B cell (primary cell): ENCODE measurements around the gene CYP26B1. TPM values are rescaled to one million over a fixed set of nuclear protein-coding genes. Genes with fewer than 3 reads are reported as not detected.

ENCODE experiments used
- ATAC-seq: fragments of 200-7000 bp; cut with Tn5 transposase; one replicate; pipeline ENCODE4 v1.10.0; 2021; ENCODE audit warnings: low read depth, mild to moderate bottlenecking, moderate number of reproducible peaks, moderate library complexity
- CTCF ChIA-PET: fragments of 350-600 bp; sonication (Branson Sonifier 250); formaldehyde crosslinking; loops from one replicate; lab custom pipeline; 2021; ENCODE audit warnings: antibody characterized with exemption, inconsistent platforms; lab: Charles Lee
- POLR2A ChIA-PET: fragments of 350-600 bp; sonication (Branson Sonifier 250); formaldehyde crosslinking; loops from one replicate; lab custom pipeline; 2021; ENCODE audit warnings: antibody characterized with exemption; lab: Charles Lee
- DNase-seq: peaks from one replicate; pipeline ENCODE4 v3.0.0; 2013
- H2AFZ ChIP-seq: 2 replicates; pipeline ENCODE4 v1.6.1; 2012; ENCODE audit warnings: mild to moderate bottlenecking, low read depth, low read length; ENCODE audit not compliant: insufficient read depth, poor library complexity, severe bottlenecking
- H3K27ac ChIP-seq, 2 donors: 1 replicate in 1 of 2; 2 replicates in 1 of 2; pipeline ENCODE4 v1.5.1; 2012 to 2013; ENCODE audit warnings: low read length in 2 of 2, mild to moderate bottlenecking in 2 of 2, moderate library complexity in 1 of 2
- H3K27me3 ChIP-seq, 4 experiments: fragments of 200-600 bp in 1 of 4; sonication (generic) in 1 of 4; replicated peaks in 1 of 4; 1 replicate in 2 of 4; 2 replicates in 2 of 4; pipeline versions ENCODE4 v1.6.1 to v1.7.0; 2013 to 2016; ENCODE audit warnings: low read length in 3 of 4, mild to moderate bottlenecking in 2 of 4, mixed read lengths in 1 of 4, moderate library complexity in 1 of 4; ENCODE audit not compliant: insufficient read depth in 4 of 4, control insufficient read depth in 3 of 4; ENCODE audit errors: control extremely low read depth in 1 of 4
- H3K36me3 ChIP-seq, 2 experiments: replicated peaks in 1 of 2; 1 replicate in 1 of 2; 2 replicates in 1 of 2; pipeline versions ENCODE4 v1.6.1 to v1.7.1; 2013; ENCODE audit warnings: low read length in 1 of 2; ENCODE audit not compliant: insufficient read depth in 2 of 2, control insufficient read depth in 1 of 2; ENCODE audit errors: control extremely low read depth in 1 of 2, extremely low read depth in 1 of 2
- H3K4me1 ChIP-seq, 2 donors: fragments of 200-600 bp in 1 of 2; sonication (generic) in 1 of 2; 1 replicate in 1 of 2; 2 replicates in 1 of 2; pipeline versions ENCODE4 v1.5.1 to v1.6.1; 2013 to 2017; ENCODE audit warnings: low read length in 2 of 2; ENCODE audit not compliant: control insufficient read depth in 2 of 2, insufficient read depth in 2 of 2
- H3K4me2 ChIP-seq: replicated peaks from 2 replicates; pipeline ENCODE3; 2012; ENCODE audit warnings: mild to moderate bottlenecking, low read depth, low read length; ENCODE audit not compliant: poor library complexity, severe bottlenecking
- H3K4me3 ChIP-seq, 5 experiments: fragments of 200-600 bp in 1 of 5; sonication (generic) in 1 of 5; 1 replicate in 3 of 5; 2 replicates in 2 of 5; pipeline versions ENCODE4 v1.5.1 to v1.7.0; 2011 to 2016; ENCODE audit warnings: low read length in 4 of 5, mild to moderate bottlenecking in 4 of 5, low read depth in 2 of 5, control low read depth in 1 of 5, moderate library complexity in 1 of 5; ENCODE audit not compliant: insufficient read depth in 1 of 5; ENCODE audit errors: control extremely low read depth in 1 of 5, extremely low read depth in 1 of 5
- H3K79me2 ChIP-seq: fragments of 200-600 bp; sonication (generic); one replicate; pipeline ENCODE4 v1.6.0; 2016; ENCODE audit warnings: low read length; ENCODE audit not compliant: control insufficient read depth, insufficient read depth
- H3K9ac ChIP-seq: fragments of 200-600 bp; sonication (generic); 2 replicates; pipeline ENCODE4 v1.6.1; 2017; ENCODE audit warnings: mild to moderate bottlenecking, low read length, moderate library complexity
- H3K9me3 ChIP-seq, 3 donors: one replicate each; pipeline versions ENCODE4 v1.6.1 to v1.7.1; 2013; ENCODE audit warnings: low read length in 2 of 3; ENCODE audit not compliant: control insufficient read depth in 2 of 3, insufficient read depth in 1 of 3; ENCODE audit errors: control extremely low read depth in 1 of 3
- H4K20me1 ChIP-seq: 2 replicates; pipeline ENCODE4 v1.6.0; 2012; ENCODE audit warnings: mild to moderate bottlenecking, low read length; ENCODE audit not compliant: insufficient read depth, control insufficient read depth, poor library complexity, severe bottlenecking
- H3K27ac Mint-ChIP-seq: one replicate; pipeline ENCODE4 v1.8.0; 2021; ENCODE audit warnings: mixed read lengths
- H3K27me3 Mint-ChIP-seq: one replicate; pipeline ENCODE4 v1.8.0; 2021; ENCODE audit warnings: mixed read lengths
- H3K4me1 Mint-ChIP-seq: one replicate; pipeline ENCODE4 v1.8.0; 2021; ENCODE audit warnings: mixed read lengths
- H3K4me3 Mint-ChIP-seq: one replicate; pipeline ENCODE4 v1.8.0; 2021; ENCODE audit warnings: mixed read lengths
- H3K9me3 Mint-ChIP-seq: one replicate; pipeline ENCODE4 v1.8.0; 2022; ENCODE audit warnings: mixed read lengths; ENCODE audit not compliant: insufficient read depth
- EZH2 ChIP-seq: IDR thresholded peaks from 2 replicates; pipeline ENCODE4 v1.6.1; 2012; ENCODE audit warnings: borderline replicate concordance, low read depth, mild to moderate bottlenecking, moderate library complexity, low read length; ENCODE audit not compliant: insufficient read depth, poor library complexity, severe bottlenecking
- WGBS: methylation state at CpG from one replicate; pipeline ENCODE4 v1.1.5; 2013; ENCODE audit warnings: missing lambda C conversion rate; ENCODE audit not compliant: insufficient coverage; 5-methylcytosine and 5-hydroxymethylcytosine counted together
- intact Hi-C: fragments of 100-400 bp; cut with micrococcal nuclease; formaldehyde crosslinking; loops from one replicate; pipeline ENCODE4 v1.10.0; 2022
- polyA plus RNA-seq: library from polyadenylated mRNA; depleted of rRNA; stranded (reverse); fragments of >200 nt; gene quantifications from 2 replicates; pipeline ENCODE4 v1.2.3, GENCODE V29; 2012
- total RNA-seq, 2 donors: library from RNA; stranded (reverse); fragments of 120-200 nt in 1 of 2; gene quantifications; 1 replicate in 1 of 2; 2 replicates in 1 of 2; pipeline versions ENCODE4 v1.2.3 to v1.2.4, GENCODE V29; 2013 to 2022
- TF ChIP-seq, protein P1 (sequence below): fragments of 200-600 bp; IDR thresholded peaks from one replicate; pipeline ENCODE4 v1.8.0; 2022; ENCODE audit warnings: antibody characterized with exemption, mild to moderate bottlenecking

CYP26B1 gene
- total and polyA plus RNA-seq, 2 donors (not counting 1 experiment from before 2014, with no cell fraction given) = not detected

DNA sequence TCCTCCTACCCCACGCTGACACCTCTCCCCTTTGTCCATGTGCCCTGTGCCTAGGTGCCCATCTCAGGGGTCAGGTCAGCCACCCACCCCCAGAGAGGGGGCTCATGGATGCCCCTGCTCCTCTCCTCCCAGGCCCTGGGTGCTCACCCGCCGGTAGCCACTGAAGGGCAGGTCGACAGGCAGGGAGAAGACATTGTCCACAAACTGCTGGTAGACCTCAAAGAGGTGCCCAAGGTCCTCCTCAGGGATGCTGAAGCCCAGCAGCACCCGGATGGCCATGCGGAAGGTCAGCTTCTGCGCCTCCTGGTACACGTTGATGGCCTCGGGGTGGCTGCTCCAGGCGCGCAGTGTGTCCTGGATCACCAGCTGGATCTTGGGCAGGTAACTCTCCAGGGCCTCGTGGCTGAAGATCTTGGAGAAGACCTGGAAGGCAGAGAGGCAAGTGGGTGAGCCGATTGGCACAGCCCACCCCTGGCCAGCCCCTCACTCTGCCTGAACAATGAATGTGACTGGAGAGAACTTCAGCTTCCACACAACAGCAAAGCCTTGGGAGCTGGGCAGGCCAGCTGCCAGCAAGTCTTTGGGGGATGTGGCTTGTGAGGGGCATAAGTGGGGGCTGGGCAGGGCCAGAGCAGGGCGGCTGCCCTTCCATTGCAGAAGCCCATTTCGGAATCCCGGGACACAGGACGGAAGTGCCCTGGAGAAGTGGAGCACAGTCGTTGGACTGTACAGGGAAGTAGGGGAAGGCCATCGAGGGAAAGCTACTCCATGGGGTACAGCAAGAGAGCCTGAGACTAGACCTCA lies 12.5 kb downstream of the CYP26B1 start:
- Histone ChIP-seq H3K36me3 (no peaks in the 10 kb centered on the region), H3K4me2 (no peak overlapping the region), H3K79me2 (no peaks in the 10 kb centered on the region), H3K4me1 (no peaks in the 10 kb centered on the region), H4K20me1 (no peaks in the 10 kb centered on the region), H3K9me3 (peaks cover 0 to 9% (median 0%) of the 10 kb centered on the region in 3 donors), H3K27me3 (no peaks in the 10 kb centered on the region), H3K9ac (no peak overlapping the region), H2AFZ (no peak overlapping the region), H3K27ac (no peak overlapping the region), H3K4me3 (no peak overlapping the region)
- TF ChIP-seq EZH2 = no peak
- TF ChIP-seq, protein P1, sequence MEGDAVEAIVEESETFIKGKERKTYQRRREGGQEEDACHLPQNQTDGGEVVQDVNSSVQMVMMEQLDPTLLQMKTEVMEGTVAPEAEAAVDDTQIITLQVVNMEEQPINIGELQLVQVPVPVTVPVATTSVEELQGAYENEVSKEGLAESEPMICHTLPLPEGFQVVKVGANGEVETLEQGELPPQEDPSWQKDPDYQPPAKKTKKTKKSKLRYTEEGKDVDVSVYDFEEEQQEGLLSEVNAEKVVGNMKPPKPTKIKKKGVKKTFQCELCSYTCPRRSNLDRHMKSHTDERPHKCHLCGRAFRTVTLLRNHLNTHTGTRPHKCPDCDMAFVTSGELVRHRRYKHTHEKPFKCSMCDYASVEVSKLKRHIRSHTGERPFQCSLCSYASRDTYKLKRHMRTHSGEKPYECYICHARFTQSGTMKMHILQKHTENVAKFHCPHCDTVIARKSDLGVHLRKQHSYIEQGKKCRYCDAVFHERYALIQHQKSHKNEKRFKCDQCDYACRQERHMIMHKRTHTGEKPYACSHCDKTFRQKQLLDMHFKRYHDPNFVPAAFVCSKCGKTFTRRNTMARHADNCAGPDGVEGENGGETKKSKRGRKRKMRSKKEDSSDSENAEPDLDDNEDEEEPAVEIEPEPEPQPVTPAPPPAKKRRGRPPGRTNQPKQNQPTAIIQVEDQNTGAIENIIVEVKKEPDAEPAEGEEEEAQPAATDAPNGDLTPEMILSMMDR = no peak
- POLR2A ChIA-PET = no interaction called here
- 86% methylated on average over 18 of the region's 19 CpGs for WGBS
- CTCF ChIA-PET = interaction anchor here (0.6 to 2.3 kb wide), 2 partner anchors 15 to 74 kb away, joined by 3 to 7 read pairs; no protein-coding TSS in a partner anchor
- intact Hi-C loops = no loop called here
- DNase-seq (no peak), ATAC-seq (no peak)
- Mint-ChIP-seq H3K27me3 (peaks cover 2% of the 10 kb centered on the region), H3K27ac (no peak overlapping the region), H3K4me3 (no peak overlapping the region), H3K4me1 (no peaks in the 10 kb centered on the region), H3K9me3 (no peaks in the 10 kb centered on the region)

DNA sequence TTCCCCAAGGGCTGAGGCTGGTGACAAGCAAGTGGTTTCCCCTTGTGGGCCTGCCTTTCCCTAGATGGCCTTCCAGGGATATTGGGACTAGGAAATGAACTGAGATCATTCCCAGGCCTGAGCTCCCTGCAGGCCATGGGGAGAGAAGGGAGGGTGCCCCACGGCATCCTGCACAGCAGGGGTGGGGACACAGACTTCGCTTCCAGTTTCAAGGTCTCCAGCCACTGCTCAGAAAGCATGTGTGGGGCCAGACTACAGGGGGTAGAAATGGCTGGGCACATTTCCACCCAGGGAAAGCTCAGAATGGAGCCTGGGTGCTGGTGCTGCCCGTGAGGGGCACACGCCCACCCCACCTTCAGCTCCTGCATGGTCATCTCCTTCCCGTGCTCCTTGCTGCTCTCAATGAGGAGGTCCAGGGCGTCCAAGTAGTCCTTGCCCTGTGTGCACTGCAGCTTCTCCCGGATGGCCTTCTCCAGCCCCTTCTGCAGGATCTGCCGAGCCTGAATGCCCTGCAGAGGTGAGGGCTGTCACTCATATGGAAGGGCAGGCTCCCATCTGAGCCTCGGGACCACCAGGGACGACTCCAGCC lies 13.2 kb downstream of the CYP26B1 start:
- H3K36me3 ChIP-seq = no peaks in the 10 kb centered on the region
- no peak overlapping the region for H3K4me3 Mint-ChIP-seq
- H4K20me1 ChIP-seq = no peaks in the 10 kb centered on the region
- no peaks in the 10 kb centered on the region for H3K9me3 Mint-ChIP-seq
- DNase-seq (no peak), ATAC-seq (no peak)
- 90% methylated on average over 10 of the region's 10 CpGs for WGBS
- no peak overlapping the region for H3K4me2 ChIP-seq
- ChIA-PET CTCF (no interaction called here), POLR2A (no interaction called here)
- peaks cover 5% of the 10 kb centered on the region for H3K27me3 Mint-ChIP-seq
- no peak overlapping the region for H2AFZ ChIP-seq
- H3K27ac Mint-ChIP-seq = no peak overlapping the region
- no peak overlapping the region for H3K27ac ChIP-seq
- H3K4me1 ChIP-seq = no peaks in the 10 kb centered on the region
- H3K9me3 ChIP-seq = peaks cover 0 to 9% (median 0%) of the 10 kb centered on the region in 3 donors
- TF ChIP-seq EZH2 = no peak
- TF ChIP-seq, protein P1 = no peak
- no peak overlapping the region for H3K4me3 ChIP-seq
- H3K27me3 ChIP-seq = no peaks in the 10 kb centered on the region
- intact Hi-C loops = no loop called here
- H3K79me2 ChIP-seq = no peaks in the 10 kb centered on the region
- no peak overlapping the region for H3K9ac ChIP-seq
- no peaks in the 10 kb centered on the region for H3K4me1 Mint-ChIP-seq
